22Rv1 (cell line): ENCODE measurements around the gene SLC4A2.

Experiments
- H3K27ac ChIP-seq: fragments of 450-650 bp; 2 replicates; pipeline ENCODE4 v1.5.1; 2017
- CTCF ChIP-seq: fragments of 450-650 bp; IDR thresholded peaks from 2 replicates; pipeline ENCODE4 v1.5.1; 2017; ENCODE audit warnings: mild to moderate bottlenecking
- ZFX ChIP-seq: fragments of 450-650 bp; IDR thresholded peaks from 2 replicates; pipeline ENCODE4 v1.6.1; 2017; ENCODE audit warnings: antibody characterized with exemption, borderline replicate concordance

Gene SLC4A2

GRCh38 chr7:151075662-151075971 is 16.2 kb downstream of the SLC4A2 start:
- no peak for TF ChIP-seq ZFX
- no peak for TF ChIP-seq CTCF

GRCh38 chr7:151075978-151076426 is 16.6 kb downstream of the SLC4A2 start:
- peak overlapping the region; percentile 100 for H3K27ac ChIP-seq
- TF ChIP-seq ZFX: no peak
- TF ChIP-seq CTCF: no peak

More at GRCh38 chr7:151075662-151075971, 16.2 kb downstream of the SLC4A2 start:
- peak overlapping the region; percentile 100 for H3K27ac ChIP-seq

- H3K27ac ChIP-seq: peak overlapping the region; percentile 100
- TF ChIP-seq CTCF: peak; percentile 70
- no peak for TF ChIP-seq ZFX
Observed at GRCh38 chr7:151076863-151077704, 17.7 kb downstream of the SLC4A2 start.

- no peak for TF ChIP-seq CTCF
- TF ChIP-seq ZFX: no peak
- peak overlapping the region; percentile 100 for H3K27ac ChIP-seq
Observed at GRCh38 chr7:151077705-151078232, 18.4 kb downstream of the SLC4A2 start.

GRCh38 chr7:151078233-151079040 is 19.0 kb downstream of the SLC4A2 start:
- peak overlapping the region; percentile 100 for H3K27ac ChIP-seq
- TF ChIP-seq ZFX: no peak
- no peak for TF ChIP-seq CTCF

GRCh38 chr7:151079199-151079910 is 20.0 kb downstream of the SLC4A2 start:
- TF ChIP-seq ZFX (no peak), CTCF (no peak)
- peak overlapping the region; percentile 100 for H3K27ac ChIP-seq
